GM12864 (cell line): ENCODE data around the gene PNKD.

Experiments
- DNase-seq: peaks from one replicate; pipeline ENCODE4 v3.0.0-alpha.2; 2011; ENCODE audit warnings: low read depth
- H3K4me3 ChIP-seq: 2 replicates; pipeline ENCODE4 v1.5.1; 2011; ENCODE audit warnings: mild to moderate bottlenecking, low read depth, low read length, control low read depth
- TF ChIP-seq, protein P1 (sequence below): IDR thresholded peaks from 2 replicates; pipeline ENCODE4 v1.5.1; 2011; ENCODE audit warnings: low read depth, mild to moderate bottlenecking, moderate library complexity, low read length, control low read depth, inconsistent platforms; ENCODE audit errors: missing control alignments

PNKD gene

DNA sequence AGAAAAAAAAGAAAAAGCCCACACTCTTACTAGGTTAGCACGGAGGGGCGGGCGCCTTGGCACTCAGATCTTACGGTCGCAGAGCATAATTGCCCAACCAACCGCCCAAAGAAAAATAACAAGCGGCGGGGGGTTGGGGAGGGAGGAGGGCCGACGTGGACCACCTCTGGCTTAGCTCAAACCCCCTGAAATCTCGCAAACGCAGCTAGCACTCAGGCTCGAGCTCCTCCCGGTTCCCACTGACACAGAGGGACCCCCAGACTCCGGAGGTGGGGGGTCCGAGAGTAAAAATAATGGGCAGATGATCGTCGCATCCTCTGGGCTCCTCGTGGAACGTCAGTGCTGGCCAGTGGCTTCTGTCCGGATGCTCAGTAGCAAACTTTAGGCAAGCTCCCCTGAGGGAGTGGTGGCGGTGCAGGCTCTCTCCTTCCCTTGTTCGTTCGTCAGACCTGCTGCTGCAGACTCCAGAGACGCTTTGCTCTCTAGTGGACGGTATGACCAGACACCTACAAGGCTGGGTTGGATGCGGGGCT lies 98.4 kb downstream of the PNKD start:
- H3K4me3 ChIP-seq, result no peak overlapping the region
- TF ChIP-seq, protein P1, sequence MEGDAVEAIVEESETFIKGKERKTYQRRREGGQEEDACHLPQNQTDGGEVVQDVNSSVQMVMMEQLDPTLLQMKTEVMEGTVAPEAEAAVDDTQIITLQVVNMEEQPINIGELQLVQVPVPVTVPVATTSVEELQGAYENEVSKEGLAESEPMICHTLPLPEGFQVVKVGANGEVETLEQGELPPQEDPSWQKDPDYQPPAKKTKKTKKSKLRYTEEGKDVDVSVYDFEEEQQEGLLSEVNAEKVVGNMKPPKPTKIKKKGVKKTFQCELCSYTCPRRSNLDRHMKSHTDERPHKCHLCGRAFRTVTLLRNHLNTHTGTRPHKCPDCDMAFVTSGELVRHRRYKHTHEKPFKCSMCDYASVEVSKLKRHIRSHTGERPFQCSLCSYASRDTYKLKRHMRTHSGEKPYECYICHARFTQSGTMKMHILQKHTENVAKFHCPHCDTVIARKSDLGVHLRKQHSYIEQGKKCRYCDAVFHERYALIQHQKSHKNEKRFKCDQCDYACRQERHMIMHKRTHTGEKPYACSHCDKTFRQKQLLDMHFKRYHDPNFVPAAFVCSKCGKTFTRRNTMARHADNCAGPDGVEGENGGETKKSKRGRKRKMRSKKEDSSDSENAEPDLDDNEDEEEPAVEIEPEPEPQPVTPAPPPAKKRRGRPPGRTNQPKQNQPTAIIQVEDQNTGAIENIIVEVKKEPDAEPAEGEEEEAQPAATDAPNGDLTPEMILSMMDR, result no peak
- no peak for DNase-seq

DNA sequence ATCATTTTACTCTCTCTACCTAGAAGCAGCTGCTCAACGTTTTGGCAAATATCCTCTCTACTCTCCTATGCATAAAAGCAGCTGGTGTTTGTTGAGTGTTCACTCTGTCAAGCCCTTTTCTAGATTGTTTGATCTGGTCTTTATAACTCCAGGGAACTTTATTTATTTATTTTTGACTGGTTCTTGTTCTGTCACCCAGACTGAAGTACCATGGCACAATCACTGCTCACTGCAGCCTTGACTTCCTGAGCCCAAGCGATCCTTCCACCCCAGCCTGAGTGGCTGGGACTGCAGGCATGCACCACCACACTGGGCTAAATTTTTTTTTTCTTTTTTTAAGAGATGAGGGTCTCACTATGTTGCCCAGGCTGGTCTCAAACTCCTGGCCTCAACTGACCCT lies 99.0 kb downstream of the PNKD start:
- DNase-seq, result no peak
- TF ChIP-seq, protein P1, result no peak
- H3K4me3 ChIP-seq, result no peak overlapping the region

DNA sequence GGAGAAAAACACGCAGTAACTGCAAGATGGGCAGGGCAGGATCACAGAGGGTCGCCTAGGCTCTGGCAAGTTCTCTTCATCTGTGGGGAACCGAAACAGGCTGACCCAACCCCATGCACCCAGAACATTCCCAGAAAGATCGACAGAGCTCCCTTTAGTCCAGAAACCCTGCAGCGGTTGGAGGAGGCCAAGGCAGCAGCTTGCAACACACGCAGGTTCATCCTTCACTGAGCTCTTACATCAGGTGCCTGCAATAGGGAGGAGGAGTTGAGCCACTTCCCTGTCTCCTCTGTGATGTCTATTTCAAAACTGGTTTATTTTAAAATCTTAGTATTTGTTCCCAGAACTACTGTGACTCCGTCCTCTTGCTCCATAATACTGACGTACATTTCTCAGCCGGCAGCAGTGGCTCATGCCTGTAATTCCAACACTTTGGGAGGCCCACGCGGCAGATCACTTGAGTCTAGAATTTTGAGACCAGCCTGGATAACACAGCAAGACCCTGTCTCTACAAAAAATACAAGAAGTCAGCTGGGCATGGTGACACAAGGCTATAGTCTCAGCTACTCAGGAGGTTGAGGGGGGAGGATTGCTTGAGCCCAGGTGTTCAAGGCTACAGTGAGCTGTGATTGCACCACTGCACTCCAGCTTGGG lies 100.2 kb downstream of the PNKD start:
- TF ChIP-seq, protein P1, result no peak
- no peak overlapping the region for H3K4me3 ChIP-seq
- no peak for DNase-seq

DNA sequence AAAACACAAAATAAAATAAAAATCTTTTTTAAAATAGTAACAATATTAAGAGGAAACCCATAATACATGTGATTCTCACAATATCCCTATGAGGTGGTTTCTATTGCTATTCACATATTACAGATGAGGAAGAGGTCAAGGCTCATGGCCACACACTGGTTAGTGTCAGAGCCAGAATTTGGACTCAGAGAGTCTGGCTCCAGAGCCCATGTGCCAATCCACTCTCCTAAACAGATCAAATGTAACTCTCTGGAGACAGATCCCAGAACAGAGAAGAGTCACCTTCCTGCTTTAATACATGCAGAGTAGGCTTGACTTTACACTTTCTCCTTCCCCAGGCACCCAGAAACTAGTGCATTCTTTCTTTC lies 101.6 kb downstream of the PNKD start:
- TF ChIP-seq, protein P1, result no peak
- H3K4me3 ChIP-seq, result no peak overlapping the region

DNA sequence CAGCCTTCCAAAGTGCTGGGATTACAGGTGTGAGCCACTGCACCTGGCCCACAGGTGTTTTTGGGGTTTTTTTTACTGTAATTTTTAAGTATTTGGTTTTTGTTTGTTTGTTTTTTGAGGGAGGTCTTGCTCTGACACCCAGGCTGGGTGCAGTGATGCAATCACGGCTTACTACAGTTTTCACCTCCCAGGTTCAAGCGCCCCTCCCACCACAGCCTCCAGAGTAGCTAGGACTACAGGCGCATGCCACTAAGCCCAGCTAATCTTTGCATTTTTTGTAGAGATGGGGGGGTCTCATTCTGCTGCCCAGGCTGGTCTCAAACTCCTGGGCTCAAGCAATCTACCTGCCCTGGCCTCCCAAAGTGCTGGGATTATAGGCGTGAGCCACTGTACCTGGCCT lies 104.5 kb downstream of the PNKD start:
- TF ChIP-seq, protein P1, result no peak
- no peak for DNase-seq
- H3K4me3 ChIP-seq, result no peak overlapping the region

More for the DNA sequence above, 101.6 kb downstream of the PNKD start:
- DNase-seq, result no peak

DNA sequence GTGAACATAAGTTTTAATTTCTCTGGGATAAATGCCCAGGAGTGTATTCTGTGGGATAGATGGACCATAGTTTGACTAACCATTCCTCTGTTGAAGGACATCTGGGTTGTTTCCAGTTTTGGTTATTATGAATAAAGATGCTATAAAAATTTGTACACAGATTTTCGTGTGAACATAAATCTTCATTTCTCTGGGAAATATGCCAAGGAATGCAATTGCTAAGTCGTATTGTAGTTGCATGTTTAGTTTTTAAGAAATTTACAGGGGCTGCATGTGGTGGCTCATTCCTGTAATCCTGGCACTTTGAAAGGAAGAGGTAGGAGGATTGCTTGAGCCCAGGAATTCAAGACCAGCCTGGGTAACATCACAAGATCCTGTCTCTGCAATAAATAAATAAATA lies 104.9 kb downstream of the PNKD start:
- TF ChIP-seq, protein P1, result no peak
- DNase-seq, result no peak
- no peak overlapping the region for H3K4me3 ChIP-seq

DNA sequence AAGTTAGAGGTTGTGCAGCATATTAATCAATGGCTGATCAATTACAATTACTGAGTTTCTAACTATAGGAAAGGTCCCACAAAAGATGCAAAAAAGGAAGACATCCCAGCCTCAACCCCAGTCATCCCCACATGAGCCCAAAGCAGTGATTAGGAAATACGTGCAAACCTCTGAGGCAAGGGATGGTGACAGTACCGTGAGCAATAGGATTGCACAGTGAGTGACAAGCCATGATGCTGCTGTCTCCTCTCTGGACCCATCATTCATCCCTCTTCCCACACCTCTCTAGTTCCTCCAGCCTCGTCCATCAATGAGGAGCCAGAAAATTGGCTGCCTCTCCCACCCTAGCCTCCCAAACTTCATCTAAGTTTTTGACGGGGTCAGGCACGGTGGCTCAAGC lies 107.7 kb downstream of the PNKD start:
- no peak for DNase-seq
- TF ChIP-seq, protein P1, result no peak
- no peak overlapping the region for H3K4me3 ChIP-seq
